Uterus (tissue), 4 donors: ENCODE measurements around the gene CDKAL1. TPM values are rescaled to one million over a fixed set of nuclear protein-coding genes. Genes with fewer than 3 reads are reported as not detected.

ENCODE experiments used
- DNase-seq, 2 donors: peaks; one replicate each; pipeline ENCODE4 v3.0.0-alpha.2; 2019 to 2020
- H3K27ac ChIP-seq, 2 donors: fragments of 200-600 bp; sonication (generic); 1 replicate in 1 of 2; 2 replicates in 1 of 2; pipeline ENCODE4 v1.5.1; 2016 to 2018
- H3K27me3 ChIP-seq, 2 donors: fragments of 200-600 bp; sonication (generic); one replicate each; pipeline ENCODE4 v1.5.1; 2018 to 2019; ENCODE audit warnings: control low read depth in 1 of 2
- H3K36me3 ChIP-seq, 2 donors: fragments of 200-600 bp; sonication (generic); one replicate each; pipeline ENCODE4 v1.5.1; 2019; ENCODE audit warnings: control low read depth in 1 of 2
- H3K4me1 ChIP-seq, 2 donors: fragments of 200-600 bp; sonication (generic); one replicate each; pipeline ENCODE4 v1.5.1; 2018 to 2019; ENCODE audit warnings: control low read depth in 1 of 2
- H3K4me3 ChIP-seq, 2 donors: fragments of 200-600 bp; sonication (generic); 1 replicate in 1 of 2; 2 replicates in 1 of 2; pipeline ENCODE4 v1.5.1; 2018 to 2019; ENCODE audit warnings: mild to moderate bottlenecking in 1 of 2
- H3K9me3 ChIP-seq, 2 donors: fragments of 200-600 bp; sonication (generic); one replicate each; pipeline ENCODE4 v1.5.1; 2019; ENCODE audit warnings: control low read depth in 1 of 2
- CTCF ChIP-seq, 4 experiments: fragments of 200-600 bp in 2 of 4; fragments of 450-650 bp in 2 of 4; sonication (generic) in 2 of 4; IDR thresholded peaks; one replicate each; pipeline ENCODE4 v1.5.1; 2016 to 2019; ENCODE audit warnings: antibody characterized with exemption in 4 of 4, mild to moderate bottlenecking in 2 of 4, moderate library complexity in 1 of 4
- POLR2A ChIP-seq, 2 donors: fragments of 450-650 bp; IDR thresholded peaks; one replicate each; pipeline ENCODE4 v1.6.1; 2016; ENCODE audit warnings: antibody characterized with exemption in 2 of 2, mild to moderate bottlenecking in 1 of 2, moderate library complexity in 1 of 2
- intact Hi-C: fragments of 100-400 bp; cut with DNase I; formaldehyde crosslinking; loops from one replicate; pipeline ENCODE4 v1.15.1; 2023; ENCODE audit warnings: low total_unique reads
- total RNA-seq, 4 donors: library from RNA; depleted of rRNA in 3 of 4; stranded (reverse); fragments of >200 nt in 3 of 4; gene quantifications; one replicate each; pipeline versions ENCODE4 v1.1.0 to v1.2.4, GENCODE V29; 2014 to 2023
- donor health status: DM: yes; HTN: yes; CAD: no.

Gene CDKAL1
- total RNA-seq, 4 donors from 2014 or later, result 5.0 to 51.7 (median 18.9) TPM

- H3K4me1 ChIP-seq, result no peaks in the 10 kb centered on the region
- no peak for DNase-seq
- TF ChIP-seq POLR2A (IDR thresholded peaks at IDR 0.05) (no peak), CTCF (IDR thresholded peaks at IDR 0.05) (no peak)
- H3K4me3 ChIP-seq, result no peak overlapping the region
- no peaks in the 10 kb centered on the region for H3K36me3 ChIP-seq
- H3K27ac ChIP-seq, result no peak overlapping the region
- no peaks in the 10 kb centered on the region for H3K9me3 ChIP-seq
- intact Hi-C loops, result no loop called here
- no peaks in the 10 kb centered on the region for H3K27me3 ChIP-seq
Measured at GRCh38 chr6:20833881-20834515, 299.7 kb downstream of the CDKAL1 start.

GRCh38 chr6:20835315-20836010, 301.2 kb downstream of the CDKAL1 start:
- H3K27me3 ChIP-seq, result no peaks in the 10 kb centered on the region
- no peak for TF ChIP-seq CTCF (IDR thresholded peaks at IDR 0.05)
- TF ChIP-seq POLR2A (IDR thresholded peaks at IDR 0.05), result no peak
- no peak for DNase-seq
- no peaks in the 10 kb centered on the region for H3K4me1 ChIP-seq
- no peaks in the 10 kb centered on the region for H3K9me3 ChIP-seq
- H3K4me3 ChIP-seq, result no peak overlapping the region
- H3K27ac ChIP-seq, result no peak overlapping the region
- intact Hi-C loops, result no loop called here
- no peaks in the 10 kb centered on the region for H3K36me3 ChIP-seq

- H3K36me3 ChIP-seq, result no peaks in the 10 kb centered on the region
- no peak overlapping the region for H3K27ac ChIP-seq
- no peaks in the 10 kb centered on the region for H3K27me3 ChIP-seq
- DNase-seq, result no peak
- no peaks in the 10 kb centered on the region for H3K4me1 ChIP-seq
- TF ChIP-seq POLR2A (IDR thresholded peaks at IDR 0.05) (no peak), CTCF (IDR thresholded peaks at IDR 0.05) (no peak)
- no peak overlapping the region for H3K4me3 ChIP-seq
- no peaks in the 10 kb centered on the region for H3K9me3 ChIP-seq
- intact Hi-C loops, result no loop called here
Measured at GRCh38 chr6:20837189-20837588, 302.9 kb downstream of the CDKAL1 start.

- no peak for DNase-seq
- no peaks in the 10 kb centered on the region for H3K9me3 ChIP-seq
- no peaks in the 10 kb centered on the region for H3K27me3 ChIP-seq
- H3K36me3 ChIP-seq, result no peaks in the 10 kb centered on the region
- H3K27ac ChIP-seq, result no peak overlapping the region
- TF ChIP-seq POLR2A (IDR thresholded peaks at IDR 0.05) (no peak), CTCF (IDR thresholded peaks at IDR 0.05) (no peak)
- intact Hi-C loops, result no loop called here
- no peak overlapping the region for H3K4me3 ChIP-seq
- H3K4me1 ChIP-seq, result no peaks in the 10 kb centered on the region
Measured at GRCh38 chr6:20838113-20838512, 303.9 kb downstream of the CDKAL1 start.

GRCh38 chr6:20839630-20840029, 305.4 kb downstream of the CDKAL1 start:
- H3K4me3 ChIP-seq, result no peak overlapping the region
- H3K4me1 ChIP-seq, result no peaks in the 10 kb centered on the region
- H3K27me3 ChIP-seq, result no peaks in the 10 kb centered on the region
- H3K36me3 ChIP-seq, result no peaks in the 10 kb centered on the region
- H3K9me3 ChIP-seq, result no peaks in the 10 kb centered on the region
- TF ChIP-seq POLR2A (IDR thresholded peaks at IDR 0.05) (no peak), CTCF (IDR thresholded peaks at IDR 0.05) (no peak)
- no peak for DNase-seq
- no peak overlapping the region for H3K27ac ChIP-seq
- intact Hi-C loops, result no loop called here
